ENCODE measurements around the gene VWA1.

The VWA1 gene

DNA sequence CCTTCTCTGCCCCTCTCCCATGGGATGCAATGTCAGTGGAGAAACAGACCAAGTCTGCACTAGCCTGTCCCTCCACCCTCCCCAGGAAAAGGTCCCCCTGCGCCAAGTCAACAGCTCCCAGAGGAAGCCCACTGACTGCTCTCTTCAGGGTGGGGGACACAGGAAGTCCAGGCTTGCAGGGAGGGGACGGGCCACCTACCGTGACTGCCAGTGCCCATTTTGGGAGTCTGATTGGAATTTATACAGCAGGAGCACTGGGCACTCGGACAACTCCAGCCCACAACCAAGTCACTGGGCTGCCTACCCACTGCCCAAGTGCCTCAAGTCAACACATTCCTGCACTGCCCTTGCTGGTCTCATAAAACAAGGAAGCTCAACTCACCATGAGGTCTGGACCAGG is 42.5 kb upstream of the VWA1 start:
- no peak overlapping the region for H3K4me3 ChIP-seq (ENCODE audit: low read length)
- DNase-seq (ENCODE audit: low read depth), result no peak
- TF ChIP-seq, protein P1, sequence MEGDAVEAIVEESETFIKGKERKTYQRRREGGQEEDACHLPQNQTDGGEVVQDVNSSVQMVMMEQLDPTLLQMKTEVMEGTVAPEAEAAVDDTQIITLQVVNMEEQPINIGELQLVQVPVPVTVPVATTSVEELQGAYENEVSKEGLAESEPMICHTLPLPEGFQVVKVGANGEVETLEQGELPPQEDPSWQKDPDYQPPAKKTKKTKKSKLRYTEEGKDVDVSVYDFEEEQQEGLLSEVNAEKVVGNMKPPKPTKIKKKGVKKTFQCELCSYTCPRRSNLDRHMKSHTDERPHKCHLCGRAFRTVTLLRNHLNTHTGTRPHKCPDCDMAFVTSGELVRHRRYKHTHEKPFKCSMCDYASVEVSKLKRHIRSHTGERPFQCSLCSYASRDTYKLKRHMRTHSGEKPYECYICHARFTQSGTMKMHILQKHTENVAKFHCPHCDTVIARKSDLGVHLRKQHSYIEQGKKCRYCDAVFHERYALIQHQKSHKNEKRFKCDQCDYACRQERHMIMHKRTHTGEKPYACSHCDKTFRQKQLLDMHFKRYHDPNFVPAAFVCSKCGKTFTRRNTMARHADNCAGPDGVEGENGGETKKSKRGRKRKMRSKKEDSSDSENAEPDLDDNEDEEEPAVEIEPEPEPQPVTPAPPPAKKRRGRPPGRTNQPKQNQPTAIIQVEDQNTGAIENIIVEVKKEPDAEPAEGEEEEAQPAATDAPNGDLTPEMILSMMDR (conservative IDR thresholded peaks at IDR 0.05; ENCODE audit: low read length), result no peak

DNA sequence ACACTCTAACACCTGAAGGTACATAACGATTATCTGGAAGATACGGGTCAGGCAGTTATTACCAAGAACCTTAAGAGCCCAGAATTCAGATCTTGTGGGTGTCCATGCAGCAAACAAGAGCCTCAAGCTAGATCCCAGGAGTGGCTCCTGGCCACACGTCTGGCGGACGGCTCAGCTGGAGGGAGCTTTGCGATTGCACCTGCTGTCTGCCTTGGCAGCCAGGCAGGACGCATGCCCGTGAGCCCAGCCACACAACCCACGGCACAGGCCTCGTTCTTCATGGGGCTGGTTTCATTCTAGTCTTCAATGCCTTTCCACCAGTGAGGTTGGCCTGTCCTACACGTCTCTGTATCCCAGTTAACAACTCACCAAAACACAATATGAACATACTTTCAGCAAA is 42.1 kb upstream of the VWA1 start:
- TF ChIP-seq, protein P1 (conservative IDR thresholded peaks at IDR 0.05; ENCODE audit: low read length), result no peak
- DNase-seq (ENCODE audit: low read depth), result no peak
- no peak overlapping the region for H3K4me3 ChIP-seq (ENCODE audit: low read length)

DNA sequence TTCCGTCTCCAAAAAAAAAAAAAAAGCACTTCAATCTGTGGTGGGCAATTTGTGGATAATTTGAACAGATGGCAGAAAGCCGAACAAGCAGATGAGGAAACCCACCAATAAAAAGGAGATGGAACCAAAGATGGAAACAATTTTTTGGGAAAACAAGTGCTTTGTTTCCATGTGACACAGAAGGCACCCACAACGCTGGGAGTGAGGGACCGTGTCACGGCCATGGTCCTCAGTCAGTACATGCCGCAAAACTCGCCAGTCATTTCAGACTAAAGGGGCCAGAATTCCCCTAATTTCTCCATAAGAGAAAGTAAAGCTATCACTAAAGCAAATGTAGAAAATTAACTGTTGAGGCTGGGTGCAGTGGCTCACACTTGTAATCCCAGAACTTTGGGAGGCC is 41.4 kb upstream of the VWA1 start:
- H3K4me3 ChIP-seq (ENCODE audit: low read length), result no peak overlapping the region
- no peak for DNase-seq (ENCODE audit: low read depth)
- TF ChIP-seq, protein P1 (conservative IDR thresholded peaks at IDR 0.05; ENCODE audit: low read length), result no peak

DNA sequence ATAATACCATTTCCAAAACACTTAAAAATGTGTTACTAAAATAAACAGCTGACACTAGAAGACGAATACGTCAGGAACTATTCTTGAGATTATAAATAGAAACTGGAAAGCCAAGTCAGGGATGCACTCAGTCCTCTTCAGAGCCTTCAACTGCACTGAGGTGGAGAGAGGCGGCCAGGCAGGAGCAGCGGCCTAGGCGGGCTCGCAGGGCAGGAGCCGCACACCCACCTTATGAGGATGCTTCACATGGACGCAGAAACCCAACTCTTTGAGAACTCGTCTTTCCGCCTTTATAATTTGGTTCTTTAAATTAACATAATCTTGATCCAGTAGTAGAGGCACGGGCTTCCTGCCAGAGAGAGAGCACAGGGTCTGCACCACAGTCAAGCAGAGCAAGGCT is 40.3 kb upstream of the VWA1 start:
- no peak for DNase-seq (ENCODE audit: low read depth)
- H3K4me3 ChIP-seq (ENCODE audit: low read length), result no peak overlapping the region
- TF ChIP-seq, protein P1 (conservative IDR thresholded peaks at IDR 0.05; ENCODE audit: low read length), result no peak

DNA sequence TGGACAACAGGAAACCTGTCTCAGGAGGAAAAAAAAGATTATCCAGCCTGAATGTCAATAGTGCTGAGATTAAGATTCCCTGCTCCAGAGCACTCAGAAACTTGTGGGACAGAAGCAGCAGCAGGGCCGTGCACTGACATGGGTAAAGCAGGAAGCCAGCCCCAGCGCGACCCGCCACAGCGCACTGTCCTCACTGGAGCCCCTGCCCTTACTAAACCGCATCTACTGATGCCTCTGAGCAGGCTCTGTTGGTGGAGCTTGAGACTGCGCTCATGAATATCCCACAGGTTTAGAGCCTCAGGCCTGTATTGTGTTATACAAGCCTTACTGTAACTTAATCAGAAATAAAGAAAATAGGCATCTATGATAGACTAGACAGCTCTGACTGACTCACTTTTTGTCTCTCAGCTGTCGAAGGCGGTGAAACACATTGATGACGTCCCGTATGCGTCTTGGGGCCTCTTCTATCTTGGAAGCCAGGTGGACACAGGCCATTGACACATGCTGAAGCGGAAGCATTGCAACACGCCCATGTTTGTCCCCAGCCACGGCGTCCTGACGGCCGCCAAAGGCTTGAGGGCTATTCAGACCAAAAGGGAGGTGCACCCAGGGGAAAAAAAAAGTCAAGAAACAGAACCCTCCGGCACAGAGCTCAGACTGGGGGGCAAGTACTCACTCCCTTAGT is 37.5 kb upstream of the VWA1 start:
- H3K4me3 ChIP-seq (ENCODE audit: low read length), result peak overlapping the region; percentile 93
- peak; percentile 23 for DNase-seq (ENCODE audit: low read depth)
- TF ChIP-seq, protein P1 (conservative IDR thresholded peaks at IDR 0.05; ENCODE audit: low read length), result no peak

DNA sequence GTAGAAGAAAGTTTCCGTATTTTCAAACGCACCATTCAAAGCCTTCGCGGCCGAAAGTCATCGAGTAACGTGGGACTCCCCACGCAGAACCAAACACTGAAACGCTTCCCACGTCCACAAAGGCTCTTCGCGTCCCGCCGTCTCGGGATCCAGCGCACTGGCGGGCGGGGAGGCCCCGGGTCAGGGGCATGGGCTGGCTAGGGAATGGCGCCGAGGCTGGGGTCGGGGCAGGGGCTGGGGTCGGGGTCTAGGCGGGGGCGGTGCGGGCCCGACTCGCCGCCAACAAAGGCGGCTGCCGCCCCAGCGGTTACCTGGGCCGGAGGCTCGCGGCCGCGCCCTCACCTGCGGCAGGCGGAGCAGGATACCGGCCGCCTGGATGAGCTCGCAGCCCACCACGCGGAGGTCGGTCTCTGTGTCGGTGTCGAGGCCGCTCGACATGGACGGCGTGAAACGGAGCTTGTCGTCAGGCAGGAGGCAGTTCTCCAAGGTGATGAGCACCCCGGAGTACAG is 36.8 kb upstream of the VWA1 start:
- peak overlapping the region; percentile 93 for H3K4me3 ChIP-seq (ENCODE audit: low read length)
- DNase-seq (ENCODE audit: low read depth), result no peak
- TF ChIP-seq, protein P1 (conservative IDR thresholded peaks at IDR 0.05; ENCODE audit: low read length), result no peak

DNA sequence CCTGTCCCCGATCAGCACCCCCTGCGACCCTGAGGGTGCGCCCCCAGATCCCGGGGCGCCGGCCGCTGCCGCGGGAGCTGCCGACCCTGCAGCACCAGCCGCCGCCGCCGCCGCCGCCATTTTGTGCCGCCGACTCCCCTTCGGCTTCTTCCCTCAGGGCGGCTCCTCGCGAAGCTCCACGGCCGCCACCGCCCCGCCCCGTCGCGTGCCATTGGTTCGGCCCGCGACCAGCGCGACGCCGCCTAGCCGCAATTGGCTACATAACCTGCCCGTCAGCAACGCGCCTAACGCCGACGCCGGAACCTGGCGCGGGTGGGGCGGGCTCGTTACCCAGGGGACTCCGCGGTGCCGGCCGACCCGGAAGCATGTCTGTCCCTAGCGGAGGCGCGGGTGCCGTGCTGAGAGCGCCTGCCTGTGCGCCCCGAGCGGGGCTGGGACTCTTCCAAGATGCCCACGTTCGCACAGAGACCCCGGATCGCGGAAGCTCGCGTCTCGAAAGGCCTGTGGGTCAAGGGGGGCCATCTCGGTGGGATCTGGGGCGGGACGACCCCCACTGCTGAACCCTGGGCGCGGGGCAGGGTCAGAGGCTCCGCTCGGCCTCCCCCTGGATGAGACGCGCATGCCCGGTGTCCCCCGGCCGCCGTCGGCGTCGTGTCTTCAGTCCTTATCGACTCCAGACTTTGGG is 36.2 kb upstream of the VWA1 start, which contains the start of gene CCNL2:
TSS of gene CCNL2 (minus strand) at position 149 of the 685 bp plus-strand sequence. CDS start at position 120, 29 bp downstream.
- DNase-seq (ENCODE audit: low read depth), result peak; percentile 99
- TF ChIP-seq, protein P1 (conservative IDR thresholded peaks at IDR 0.05; ENCODE audit: low read length), result peak; percentile 52
- H3K4me3 ChIP-seq (ENCODE audit: low read length), result peak within 1 kb of the TSS; percentile 95

Data from AG10803 (cell line).